ENCODE results near the gene MYEF2.

GRCh38 chr15:48086576-48086975 lies 91.5 kb downstream of the MYEF2 start:
- TF ChIP-seq CTCF (IDR thresholded peaks at IDR 0.05; ENCODE audit: low read depth, low read length, missing input control) (no peak), SP1 (IDR thresholded peaks at IDR 0.05) (no peak), EGR1 (IDR thresholded peaks at IDR 0.05; ENCODE audit: low read depth in 2 of 2) (no peak), MAX (IDR thresholded peaks at IDR 0.05) (no peak), REST (IDR thresholded peaks at IDR 0.05) (no peak), GABPA (IDR thresholded peaks at IDR 0.05 in 1 of 2, conservative IDR thresholded peaks at IDR 0.05 in 1 of 2) (no peak), ATF3 (IDR thresholded peaks at IDR 0.05) (no peak), ZBTB33 (IDR thresholded peaks at IDR 0.05) (no peak)

Measured in liver (tissue), 3 donors.